HG03571 (cell line): ENCODE measurements around the gene ST6GALNAC6.

Experiments used
- ATAC-seq: cut with Tn5 transposase; IDR thresholded peaks from one replicate; pipeline ENCODE4 v1.9.1; 2021; ENCODE audit not compliant: unreplicated experiment

ST6GALNAC6 gene

GRCh38 chr9:127918183-127919107 is 19.0 kb upstream of the ST6GALNAC6 start:
- no peak for ATAC-seq

- no peak for ATAC-seq
Measured at GRCh38 chr9:127917603-127918002, 18.2 kb upstream of the ST6GALNAC6 start.

- peak; percentile 47 for ATAC-seq
Measured at GRCh38 chr9:127916720-127917581, 17.5 kb upstream of the ST6GALNAC6 start, which contains the start of gene ST6GALNAC4. Gene ST6GALNAC4 (minus strand): TSS chr9:127917041. CDS start chr9:127916419, 622 bp downstream.

- ATAC-seq: no peak
Measured at GRCh38 chr9:127915801-127916719, 16.7 kb upstream of the ST6GALNAC6 start.

GRCh38 chr9:127915325-127915752 is 15.9 kb upstream of the ST6GALNAC6 start:
- ATAC-seq: no peak

GRCh38 chr9:127913682-127914081 is 14.3 kb upstream of the ST6GALNAC6 start:
- no peak for ATAC-seq

- no peak for ATAC-seq
Measured at GRCh38 chr9:127912882-127913281, 13.5 kb upstream of the ST6GALNAC6 start.

GRCh38 chr9:127912296-127912695 is 12.9 kb upstream of the ST6GALNAC6 start:
- ATAC-seq: no peak

GRCh38 chr9:127910613-127911205 is 11.3 kb upstream of the ST6GALNAC6 start:
- ATAC-seq: no peak

- no peak for ATAC-seq
Measured at GRCh38 chr9:127909839-127910273, 10.5 kb upstream of the ST6GALNAC6 start.

- ATAC-seq: no peak
Measured at GRCh38 chr9:127908660-127908926, 9.2 kb upstream of the ST6GALNAC6 start.

- no peak for ATAC-seq
Measured at GRCh38 chr9:127907867-127908659, 8.7 kb upstream of the ST6GALNAC6 start.

GRCh38 chr9:127905788-127906191 is 6.4 kb upstream of the ST6GALNAC6 start:
- ATAC-seq: no peak

GRCh38 chr9:127905004-127905728 is 5.8 kb upstream of the ST6GALNAC6 start:
- no peak for ATAC-seq

- no peak for ATAC-seq
Measured at GRCh38 chr9:127904561-127905003, 5.2 kb upstream of the ST6GALNAC6 start.

- ATAC-seq: no peak
Measured at GRCh38 chr9:127903557-127904475, 4.4 kb upstream of the ST6GALNAC6 start.

- no peak for ATAC-seq
Measured at GRCh38 chr9:127898433-127899127, 823 bp downstream of the ST6GALNAC6 start.
